SK-N-SH (cell line): ENCODE results near the gene ATP5MG. TPM values are rescaled to one million over a fixed set of nuclear protein-coding genes. Genes with fewer than 3 reads are reported as not detected.

ENCODE experiments used
- CTCF ChIA-PET: fragments of 300-600, 350-600 bp; formaldehyde crosslinking; extraction: SDS; loops from one replicate; lab custom pipeline; 2021; lab: Yijun Ruan, JAX
- POLR2A ChIA-PET: fragments of 350-600 bp; sonication (Branson Sonifier 250); formaldehyde crosslinking; extraction: SDS; loops from one replicate; lab custom pipeline; 2020; ENCODE audit warnings: antibody characterized with exemption, inconsistent platforms; lab: Yijun Ruan, JAX
- DNase-seq: peaks from one replicate; pipeline ENCODE4 v3.0.0; 2012
- H2AFZ ChIP-seq: fragments of 200-600 bp; sonication (generic); 2 replicates; pipeline ENCODE4 v1.8.1; 2016; ENCODE audit warnings: antibody characterized with exemption, mild to moderate bottlenecking, low read depth
- H3F3A ChIP-seq: fragments of 200-600 bp; sonication (generic); replicated peaks from 2 replicates; pipeline ENCODE3; 2016; ENCODE audit warnings: antibody characterized with exemption, mild to moderate bottlenecking; ENCODE audit not compliant: insufficient read depth
- H3K27ac ChIP-seq, 2 experiments: fragments of 200-500 bp in 1 of 2; fragments of 200-600 bp in 1 of 2; sonication (Bioruptor generic) in 1 of 2; sonication (generic), shearing (Covaris generic) in 1 of 2; 2 replicates each; pipeline versions ENCODE4 v1.5.1 to v1.6.1; 2014 to 2016; ENCODE audit warnings: low read depth in 2 of 2, inconsistent platforms in 1 of 2, low read length in 1 of 2, mild to moderate bottlenecking in 1 of 2, mixed read lengths in 1 of 2
- H3K27me3 ChIP-seq: fragments of 200-600 bp; sonication (generic), shearing (Covaris generic); 2 replicates; pipeline ENCODE4 v1.6.1; 2016; ENCODE audit warnings: mixed run types; ENCODE audit not compliant: insufficient read depth
- H3K36me3 ChIP-seq, 2 experiments: fragments of 200-500 bp in 1 of 2; fragments of 200-600 bp in 1 of 2; sonication (Bioruptor generic) in 1 of 2; sonication (generic) in 1 of 2; replicated peaks in 1 of 2; 2 replicates each; pipeline versions ENCODE3 to v1.5.1; 2014 to 2016; ENCODE audit warnings: low read length in 1 of 2, mild to moderate bottlenecking in 1 of 2; ENCODE audit not compliant: insufficient read depth in 2 of 2, control insufficient read depth in 1 of 2
- H3K4me1 ChIP-seq, 2 experiments: fragments of 200-500 bp in 1 of 2; fragments of 200-600 bp in 1 of 2; sonication (Bioruptor generic) in 1 of 2; sonication (generic), shearing (Covaris generic) in 1 of 2; 2 replicates each; pipeline versions ENCODE4 v1.5.1 to v1.6.1; 2014 to 2016; ENCODE audit warnings: low read depth in 1 of 2, low read length in 1 of 2, mixed run types in 1 of 2; ENCODE audit not compliant: insufficient read depth in 2 of 2, control insufficient read depth in 1 of 2
- H3K4me2 ChIP-seq: fragments of 200-600 bp; sonication (generic), shearing (Covaris generic); 2 replicates; pipeline ENCODE4 v1.6.1; 2017; ENCODE audit warnings: mixed run types
- H3K4me3 ChIP-seq, 2 experiments: fragments of 200-500 bp in 1 of 2; fragments of 200-600 bp in 1 of 2; sonication (Bioruptor generic) in 1 of 2; sonication (generic), shearing (Covaris generic) in 1 of 2; 2 replicates each; pipeline versions ENCODE4 v1.5.1 to v1.8.1; 2014 to 2016; ENCODE audit warnings: low read depth in 2 of 2, inconsistent platforms in 1 of 2, low read length in 1 of 2, mild to moderate bottlenecking in 1 of 2, mixed read lengths in 1 of 2, moderate library complexity in 1 of 2
- H3K79me2 ChIP-seq: fragments of 200-600 bp; sonication (generic); 2 replicates; pipeline ENCODE4 v1.8.1; 2017; ENCODE audit warnings: mild to moderate bottlenecking; ENCODE audit not compliant: insufficient read depth
- H3K9ac ChIP-seq: fragments of 200-600 bp; sonication (generic); 2 replicates; pipeline ENCODE4 v1.6.1; 2017; ENCODE audit warnings: mixed run types
- H3K9me2 ChIP-seq: fragments of 200-600 bp; sonication (generic); 2 replicates; pipeline ENCODE4 v1.6.1; 2017; ENCODE audit warnings: mixed run types
- H3K9me3 ChIP-seq: fragments of 200-600 bp; sonication (generic); 2 replicates; pipeline ENCODE4 v1.6.1; 2017; ENCODE audit warnings: mixed run types, mild to moderate bottlenecking, moderate library complexity
- H4K20me1 ChIP-seq: fragments of 200-600 bp; sonication (generic); 2 replicates; pipeline ENCODE4 v1.6.1; 2017; ENCODE audit warnings: mild to moderate bottlenecking, mixed run types; ENCODE audit not compliant: insufficient read depth
- CHD2 ChIP-seq: fragments of 150-350 bp; IDR thresholded peaks from 2 replicates; pipeline ENCODE4 v1.6.1; 2018; ENCODE audit warnings: low read length; ENCODE audit not compliant: partially characterized antibody
- CTCF ChIP-seq: fragments of 200-600 bp; sonication (generic); IDR thresholded peaks from 2 replicates; pipeline ENCODE4 v1.6.1; 2017; ENCODE audit warnings: antibody characterized with exemption, mild to moderate bottlenecking, moderate library complexity
- EP300 ChIP-seq, 2 experiments: IDR thresholded peaks; 2 replicates each; pipeline versions ENCODE4 v1.4.0 to v1.6.1; 2012; ENCODE audit warnings: borderline replicate concordance in 1 of 2, low read depth in 1 of 2, low read length in 1 of 2
- EZH2phosphoT487 ChIP-seq: fragments of 200-600 bp; sonication (generic); IDR thresholded peaks from 2 replicates; pipeline ENCODE4 v1.6.1; 2017; ENCODE audit warnings: low read depth, mixed run types, mild to moderate bottlenecking, antibody characterized with exemption, moderate library complexity, borderline replicate concordance
- FOXM1 ChIP-seq: IDR thresholded peaks from 2 replicates; pipeline ENCODE4 v1.4.0; 2012; ENCODE audit warnings: low read depth, mild to moderate bottlenecking
- GABPA ChIP-seq: IDR thresholded peaks from 2 replicates; pipeline ENCODE4 v1.4.0; 2012; ENCODE audit warnings: low read depth, mild to moderate bottlenecking
- GATA2 ChIP-seq: sonication (generic); formaldehyde crosslinking; IDR thresholded peaks from 2 replicates; pipeline ENCODE4 v1.5.0; 2020; ENCODE audit warnings: mild to moderate bottlenecking, missing genetic modification reagents
- IRF3 ChIP-seq: fragments of 150-350 bp; IDR thresholded peaks from 2 replicates; pipeline ENCODE4 v1.6.1; 2016; ENCODE audit warnings: mild to moderate bottlenecking, low read depth, low read length
- MAX ChIP-seq: IDR thresholded peaks from 2 replicates; pipeline ENCODE4 v1.4.0; 2012; ENCODE audit warnings: low read depth
- MEF2A ChIP-seq: IDR thresholded peaks from 2 replicates; pipeline ENCODE4 v1.4.0; 2012; ENCODE audit warnings: low read depth, borderline replicate concordance
- NFIC ChIP-seq: IDR thresholded peaks from 2 replicates; pipeline ENCODE4 v1.4.0; 2012; ENCODE audit warnings: borderline replicate concordance
- RAD21 ChIP-seq: IDR thresholded peaks from 2 replicates; pipeline ENCODE4 v1.6.1; 2012; ENCODE audit warnings: mild to moderate bottlenecking, low read length
- RCOR1 ChIP-seq: fragments of 150-350 bp; IDR thresholded peaks from 2 replicates; pipeline ENCODE4 v1.6.1; 2017; ENCODE audit warnings: antibody characterized with exemption, low read length
- RXRA ChIP-seq: IDR thresholded peaks from 2 replicates; pipeline ENCODE4 v1.4.0; 2012; ENCODE audit warnings: low read depth, mild to moderate bottlenecking, borderline replicate concordance
- SIN3A ChIP-seq: IDR thresholded peaks from 2 replicates; pipeline ENCODE4 v1.6.1; 2012; ENCODE audit warnings: low read depth, mild to moderate bottlenecking, low read length, moderate library complexity, borderline replicate concordance
- SMC3 ChIP-seq: IDR thresholded peaks from 2 replicates; pipeline ENCODE4 v1.6.1; 2012; ENCODE audit warnings: low read depth, low read length, improper control_type of control experiment
- TAF1 ChIP-seq: IDR thresholded peaks from 2 replicates; pipeline ENCODE4 v1.6.1; 2012; ENCODE audit warnings: low read depth, mild to moderate bottlenecking, low read length, moderate library complexity, borderline replicate concordance
- TCF12 ChIP-seq: IDR thresholded peaks from 2 replicates; pipeline ENCODE4 v1.4.0; 2012
- WGBS: methylation state at CpG from one replicate; pipeline ENCODE4 v1.1.6; 2017; ENCODE audit warnings: low lambda C conversion rate; 5-methylcytosine and 5-hydroxymethylcytosine counted together
- polyA plus RNA-seq, 3 experiments: library from polyadenylated mRNA; depleted of rRNA; stranded (reverse); fragments of >200 nt; gene quantifications; 2 replicates each; pipeline ENCODE4 v1.2.3, GENCODE V29; 2012
- TF ChIP-seq, protein P1 (sequence below): IDR thresholded peaks from 2 replicates; pipeline ENCODE4 v1.6.1; 2012; ENCODE audit warnings: mild to moderate bottlenecking, low read depth, low read length, moderate library complexity

ATP5MG gene
- polyA plus RNA-seq, 1 of the 3 experiments (the other 2 are of a cell fraction) = 140 TPM

DNA sequence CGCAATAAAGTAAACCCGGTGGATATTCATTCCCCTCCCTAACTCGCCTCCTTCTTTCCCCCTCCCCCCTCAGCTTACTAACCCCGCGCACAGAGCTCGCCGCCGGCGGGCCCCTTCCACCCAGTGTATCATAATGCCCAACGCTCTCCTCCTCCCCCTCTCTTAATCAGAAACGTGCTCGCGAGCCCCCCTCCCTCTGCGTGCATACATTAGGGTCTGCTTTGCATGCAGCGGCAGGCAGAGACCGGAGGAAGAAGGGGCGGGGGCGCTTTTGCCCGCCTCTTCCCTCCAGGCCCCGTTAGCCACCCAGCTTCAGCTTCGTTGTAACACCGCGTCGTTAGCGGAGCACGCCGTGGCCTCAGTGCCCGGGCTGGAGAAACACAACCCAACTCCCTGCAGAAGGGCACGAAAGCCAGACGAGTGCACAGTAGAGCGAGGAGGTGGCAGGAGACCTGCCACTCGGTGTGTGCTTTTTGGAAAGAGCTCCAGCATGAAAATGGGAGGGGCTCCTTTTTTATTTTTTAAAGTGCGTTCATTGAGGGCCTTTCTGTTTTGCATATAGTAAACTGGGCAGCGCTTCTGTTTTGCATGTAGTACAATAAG is 34.0 kb downstream of the ATP5MG start:
- peak overlapping the region; percentile 63 for H3K9ac ChIP-seq
- under 1% methylated on average over 29 of the region's 34 CpGs for WGBS
- TF ChIP-seq MEF2A (no peak), GABPA (0 out of 2 replicates have a peak, but pooled peaks have one; percentile 34), RXRA (no peak), CTCF (no peak), SIN3A (no peak), EZH2phosphoT487 (no peak), SMC3 (peak; percentile 2; the same call in 1 of the 2 replicates), FOXM1 (no peak), TCF12 (peak; percentile 39; the same call in 1 of the 2 replicates), RCOR1 (no peak), CHD2 (peak; percentile 63), IRF3 (no peak), MAX (peak; percentile 59), GATA2 (CRISPR knock-in tag) (peak; percentile 17; the same call in 1 of the 2 replicates), RAD21 (no peak), NFIC (no peak), TAF1 (peak; percentile 26; the same call in 1 of the 2 replicates), EP300 (IDR thresholded peaks at IDR 0.05; ENCODE audit: borderline replicate concordance in 1 of 2, low read depth in 1 of 2, low read length in 1 of 2) (peak in 1 of 2 experiments; percentile 26; a peak in 1 of 4 replicates)
- TF ChIP-seq, protein P1, sequence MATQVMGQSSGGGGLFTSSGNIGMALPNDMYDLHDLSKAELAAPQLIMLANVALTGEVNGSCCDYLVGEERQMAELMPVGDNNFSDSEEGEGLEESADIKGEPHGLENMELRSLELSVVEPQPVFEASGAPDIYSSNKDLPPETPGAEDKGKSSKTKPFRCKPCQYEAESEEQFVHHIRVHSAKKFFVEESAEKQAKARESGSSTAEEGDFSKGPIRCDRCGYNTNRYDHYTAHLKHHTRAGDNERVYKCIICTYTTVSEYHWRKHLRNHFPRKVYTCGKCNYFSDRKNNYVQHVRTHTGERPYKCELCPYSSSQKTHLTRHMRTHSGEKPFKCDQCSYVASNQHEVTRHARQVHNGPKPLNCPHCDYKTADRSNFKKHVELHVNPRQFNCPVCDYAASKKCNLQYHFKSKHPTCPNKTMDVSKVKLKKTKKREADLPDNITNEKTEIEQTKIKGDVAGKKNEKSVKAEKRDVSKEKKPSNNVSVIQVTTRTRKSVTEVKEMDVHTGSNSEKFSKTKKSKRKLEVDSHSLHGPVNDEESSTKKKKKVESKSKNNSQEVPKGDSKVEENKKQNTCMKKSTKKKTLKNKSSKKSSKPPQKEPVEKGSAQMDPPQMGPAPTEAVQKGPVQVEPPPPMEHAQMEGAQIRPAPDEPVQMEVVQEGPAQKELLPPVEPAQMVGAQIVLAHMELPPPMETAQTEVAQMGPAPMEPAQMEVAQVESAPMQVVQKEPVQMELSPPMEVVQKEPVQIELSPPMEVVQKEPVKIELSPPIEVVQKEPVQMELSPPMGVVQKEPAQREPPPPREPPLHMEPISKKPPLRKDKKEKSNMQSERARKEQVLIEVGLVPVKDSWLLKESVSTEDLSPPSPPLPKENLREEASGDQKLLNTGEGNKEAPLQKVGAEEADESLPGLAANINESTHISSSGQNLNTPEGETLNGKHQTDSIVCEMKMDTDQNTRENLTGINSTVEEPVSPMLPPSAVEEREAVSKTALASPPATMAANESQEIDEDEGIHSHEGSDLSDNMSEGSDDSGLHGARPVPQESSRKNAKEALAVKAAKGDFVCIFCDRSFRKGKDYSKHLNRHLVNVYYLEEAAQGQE = no peak

More for the DNA sequence above, 34.0 kb downstream of the ATP5MG start:
- Histone ChIP-seq H3K36me3 (peaks cover 8 to 13% of the 10 kb centered on the region in 2 experiments), H3K4me1 (peaks cover 19 to 31% of the 10 kb centered on the region in 2 experiments; a peak in 3 of 4 replicates), H2AFZ (peak overlapping the region; percentile 92), H3K27me3 (no peaks in the 10 kb centered on the region), H3K9me2 (no peaks in the 10 kb centered on the region), H3K27ac (peak overlapping the region; percentile 80 to 99), H3K4me3 (peak overlapping the region; percentile 68 to 77), H3F3A (peaks cover 28% of the 10 kb centered on the region), H3K4me2 (peak overlapping the region; percentile 98), H3K9me3 (no peaks in the 10 kb centered on the region), H4K20me1 (peaks cover 30% of the 10 kb centered on the region), H3K79me2 (peaks cover 39% of the 10 kb centered on the region)
- POLR2A ChIA-PET = interaction anchor here (0.6 to 1.6 kb wide), 10 partner anchors 9 to 109 kb away, joined by 3 to 5 read pairs (median 4); partner anchors contain the start of gene ATP5MG
- CTCF ChIA-PET = interaction anchor here (0.6 to 1.4 kb wide), 3 partner anchors 12 to 1129 kb away, joined by 3 to 4 read pairs (median 3); no protein-coding TSS in a partner anchor
- peak; percentile 83 for DNase-seq
